Kidney (tissue), 14 donors: Measurements from ENCODE around the gene DCXR. TPM values are rescaled to one million over a fixed set of nuclear protein-coding genes. Genes with fewer than 3 reads are reported as not detected.

Experiments
- DNase-seq, 5 donors: peaks; one replicate each; pipeline ENCODE4 v3.0.0-alpha.2; 2013 to 2020
- FAIRE-seq: peaks from 2 replicates; lab custom pipeline; 2012; peaks lifted over from hg19 to GRCh38; lab: Jason Lieb, UNC
- H3K27ac ChIP-seq, 2 donors: one replicate each; pipeline ENCODE4 v1.7.0; 2013; ENCODE audit warnings: low read depth in 2 of 2, low read length in 2 of 2, inconsistent platforms in 1 of 2
- H3K27me3 ChIP-seq: one replicate; pipeline ENCODE4 v1.7.1; 2013; ENCODE audit warnings: low read length, inconsistent platforms; ENCODE audit not compliant: control insufficient read depth, insufficient read depth
- H3K36me3 ChIP-seq, 3 donors: one replicate each; pipeline versions ENCODE4 v1.7.0 to v1.7.1; 2013; ENCODE audit warnings: low read length in 3 of 3, control low read depth in 1 of 3, inconsistent platforms in 1 of 3; ENCODE audit not compliant: insufficient read depth in 3 of 3, control insufficient read depth in 2 of 3
- H3K4me1 ChIP-seq, 3 donors: one replicate each; pipeline versions ENCODE4 v1.7.0 to v1.7.1; 2013; ENCODE audit warnings: low read length in 3 of 3, inconsistent platforms in 1 of 3, low read depth in 1 of 3; ENCODE audit not compliant: control insufficient read depth in 2 of 3, insufficient read depth in 2 of 3
- H3K4me3 ChIP-seq, 3 donors: one replicate each; pipeline versions ENCODE4 v1.7.0 to v1.8.1; 2013; ENCODE audit warnings: low read length in 3 of 3, control low read depth in 1 of 3, inconsistent platforms in 1 of 3
- H3K9ac ChIP-seq, 3 donors: one replicate each; pipeline versions ENCODE4 v1.7.0 to v1.7.1; 2013; ENCODE audit warnings: low read length in 3 of 3, control low read depth in 1 of 3, inconsistent platforms in 1 of 3
- H3K9me3 ChIP-seq, 3 donors: one replicate each; pipeline versions ENCODE4 v1.7.0 to v1.7.1; 2013; ENCODE audit warnings: low read length in 3 of 3, control low read depth in 1 of 3, inconsistent platforms in 1 of 3; ENCODE audit not compliant: control insufficient read depth in 2 of 3, insufficient read depth in 1 of 3
- intact Hi-C: fragments of 100-400 bp; cut with DNase I; formaldehyde crosslinking; loops from one replicate; pipeline ENCODE4 v1.11.1; 2022
- polyA plus RNA-seq: library from polyadenylated mRNA; stranded (reverse); fragments of 350-450 nt; fragmentation: Illumina TruSeq; extraction: RNeasy Lipid Tissue Mini Kit (QIAGEN cat#74804); gene quantifications from one replicate; pipeline ENCODE4 v1.2.3, GENCODE V29; 2014; ENCODE audit warnings: low read depth, low replicate concordance; ENCODE audit not compliant: insufficient read depth
- total RNA-seq: library from RNA; stranded (reverse); fragmentation: NEBNext Ultra II Directional; extraction: Animal tissue kit (Norgen Biotek cat#: 25700); gene quantifications from one replicate; pipeline ENCODE4 v1.2.1, GENCODE V29; 2021
- TF ChIP-seq, protein P1 (sequence below): IDR thresholded peaks from 3 replicates; pipeline ENCODE4 v1.5.1; 2012; ENCODE audit warnings: mild to moderate bottlenecking, moderate library complexity, borderline replicate concordance; ENCODE audit not compliant: insufficient read depth; ENCODE audit errors: extremely low read depth
- donor health status: control.
- donor health status: control.
- donor health status: control.
- donor health status: control.
- donor health status: control.
- donor health status: DM: yes; HTN: yes; CAD: no.
- donor health status: Normal renal cell carcinoma (clear cell type).

The DCXR gene
- total and polyA plus RNA-seq, 2 donors from 2014 or later = 102 to 551 TPM

DNA sequence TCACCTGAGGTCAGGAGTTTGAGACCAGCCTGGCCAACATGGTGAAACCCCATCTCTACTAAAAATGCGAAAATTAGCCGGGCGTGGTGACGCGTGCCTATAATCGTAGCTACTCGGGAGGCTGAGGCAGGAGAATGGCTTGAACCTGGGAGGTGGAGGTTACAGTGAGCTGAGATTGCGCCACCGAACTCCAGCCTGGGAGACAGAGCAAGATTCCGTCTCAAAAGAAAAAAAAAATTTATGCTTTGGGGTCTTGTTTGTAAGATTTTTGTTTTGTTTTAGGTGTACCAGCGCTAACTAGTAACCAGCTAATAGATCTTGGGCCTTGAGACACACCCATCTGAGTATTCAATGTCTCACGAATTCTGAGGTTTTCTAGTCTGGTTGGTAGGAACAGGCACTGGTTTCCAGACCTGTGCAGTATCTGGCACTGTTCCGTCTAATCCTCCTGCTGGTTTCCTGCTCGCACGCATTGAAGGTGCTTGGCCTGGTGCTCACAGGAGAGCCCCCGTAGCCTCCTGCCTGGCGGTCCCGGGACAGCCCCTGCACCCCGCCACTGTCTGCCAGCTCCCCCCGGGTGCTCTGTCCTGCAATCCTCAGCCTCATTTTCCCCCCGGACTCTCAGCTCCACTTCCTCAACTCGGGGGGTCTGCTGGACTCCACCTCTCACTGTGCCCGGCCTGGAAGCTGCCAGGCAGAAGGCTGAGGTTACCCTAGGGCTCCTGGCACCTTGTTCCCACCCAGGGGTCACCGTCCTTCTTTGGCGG is 38.7 kb upstream of the DCXR start:
- no peak overlapping the region for H3K4me3 ChIP-seq
- no peak overlapping the region for H3K27ac ChIP-seq
- intact Hi-C loops = no loop called here
- H3K9me3 ChIP-seq = no peaks in the 10 kb centered on the region
- FAIRE-seq = no peak
- no peaks in the 10 kb centered on the region for H3K4me1 ChIP-seq
- no peak for DNase-seq
- H3K36me3 ChIP-seq = no peaks in the 10 kb centered on the region
- no peak overlapping the region for H3K9ac ChIP-seq
- TF ChIP-seq, protein P1, sequence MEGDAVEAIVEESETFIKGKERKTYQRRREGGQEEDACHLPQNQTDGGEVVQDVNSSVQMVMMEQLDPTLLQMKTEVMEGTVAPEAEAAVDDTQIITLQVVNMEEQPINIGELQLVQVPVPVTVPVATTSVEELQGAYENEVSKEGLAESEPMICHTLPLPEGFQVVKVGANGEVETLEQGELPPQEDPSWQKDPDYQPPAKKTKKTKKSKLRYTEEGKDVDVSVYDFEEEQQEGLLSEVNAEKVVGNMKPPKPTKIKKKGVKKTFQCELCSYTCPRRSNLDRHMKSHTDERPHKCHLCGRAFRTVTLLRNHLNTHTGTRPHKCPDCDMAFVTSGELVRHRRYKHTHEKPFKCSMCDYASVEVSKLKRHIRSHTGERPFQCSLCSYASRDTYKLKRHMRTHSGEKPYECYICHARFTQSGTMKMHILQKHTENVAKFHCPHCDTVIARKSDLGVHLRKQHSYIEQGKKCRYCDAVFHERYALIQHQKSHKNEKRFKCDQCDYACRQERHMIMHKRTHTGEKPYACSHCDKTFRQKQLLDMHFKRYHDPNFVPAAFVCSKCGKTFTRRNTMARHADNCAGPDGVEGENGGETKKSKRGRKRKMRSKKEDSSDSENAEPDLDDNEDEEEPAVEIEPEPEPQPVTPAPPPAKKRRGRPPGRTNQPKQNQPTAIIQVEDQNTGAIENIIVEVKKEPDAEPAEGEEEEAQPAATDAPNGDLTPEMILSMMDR = no peak
- no peaks in the 10 kb centered on the region for H3K27me3 ChIP-seq

DNA sequence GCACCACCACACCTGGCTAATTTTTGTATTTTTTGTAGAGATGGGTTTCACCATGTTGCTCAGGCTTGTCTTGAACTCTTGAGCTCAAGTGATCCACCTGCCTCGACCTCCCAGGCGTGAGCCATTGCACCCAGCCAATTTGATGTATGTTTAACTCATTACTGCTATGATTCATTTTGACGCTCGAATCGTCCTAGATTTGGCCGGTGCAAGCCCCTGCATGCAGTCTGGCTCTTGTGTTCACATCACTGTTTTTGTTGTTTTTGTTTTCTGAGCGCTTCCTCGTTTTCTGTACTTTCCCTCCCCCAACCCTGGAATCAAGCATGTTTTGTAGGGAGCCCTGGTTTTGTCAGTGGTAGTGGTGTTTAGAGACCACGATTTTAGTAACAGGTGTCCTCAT is 35.9 kb upstream of the DCXR start:
- H3K9ac ChIP-seq = no peak overlapping the region
- H3K36me3 ChIP-seq = no peaks in the 10 kb centered on the region
- intact Hi-C loops = no loop called here
- H3K9me3 ChIP-seq = no peaks in the 10 kb centered on the region
- no peaks in the 10 kb centered on the region for H3K4me1 ChIP-seq
- FAIRE-seq (no peak), DNase-seq (no peak)
- H3K27me3 ChIP-seq = no peaks in the 10 kb centered on the region
- no peak overlapping the region for H3K27ac ChIP-seq
- TF ChIP-seq, protein P1 = no peak
- no peak overlapping the region for H3K4me3 ChIP-seq

DNA sequence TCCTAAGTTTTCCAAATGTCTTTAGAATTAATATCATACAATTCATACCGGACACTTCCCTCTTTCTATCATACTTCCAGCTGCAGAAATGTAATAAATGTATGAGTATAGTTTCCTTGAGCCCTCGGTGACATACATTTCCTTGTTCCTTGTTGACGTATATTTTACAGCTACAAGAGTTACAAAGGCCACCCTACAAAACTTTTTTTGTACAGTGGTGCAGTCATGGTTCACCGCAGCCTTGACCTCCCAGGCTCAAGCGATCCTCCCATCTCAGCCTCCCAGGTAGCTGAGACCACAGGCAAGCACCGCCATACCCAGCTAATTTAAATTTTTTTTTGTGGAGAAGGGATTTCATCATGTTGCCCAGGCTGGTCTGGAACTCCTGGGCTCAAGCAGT is 35.3 kb upstream of the DCXR start:
- Histone ChIP-seq H3K9ac (no peak overlapping the region), H3K4me3 (no peak overlapping the region), H3K9me3 (no peaks in the 10 kb centered on the region), H3K27ac (no peak overlapping the region), H3K27me3 (no peaks in the 10 kb centered on the region), H3K36me3 (no peaks in the 10 kb centered on the region), H3K4me1 (no peaks in the 10 kb centered on the region)
- intact Hi-C loops = no loop called here
- TF ChIP-seq, protein P1 = no peak
- FAIRE-seq (no peak), DNase-seq (no peak)
